HTR-8/SVneo (cell line): ENCODE results near the gene PIBF1.

Experiments used
- DNase-seq: peaks from one replicate; pipeline ENCODE4 v3.0.0; 2011; ENCODE audit warnings: low spot score, mixed read lengths; ENCODE audit not compliant: insufficient read length
- FAIRE-seq: peaks from 2 replicates; lab custom pipeline; 2011; peaks lifted over from hg19 to GRCh38; lab: Jason Lieb, UNC

Gene PIBF1

DNA sequence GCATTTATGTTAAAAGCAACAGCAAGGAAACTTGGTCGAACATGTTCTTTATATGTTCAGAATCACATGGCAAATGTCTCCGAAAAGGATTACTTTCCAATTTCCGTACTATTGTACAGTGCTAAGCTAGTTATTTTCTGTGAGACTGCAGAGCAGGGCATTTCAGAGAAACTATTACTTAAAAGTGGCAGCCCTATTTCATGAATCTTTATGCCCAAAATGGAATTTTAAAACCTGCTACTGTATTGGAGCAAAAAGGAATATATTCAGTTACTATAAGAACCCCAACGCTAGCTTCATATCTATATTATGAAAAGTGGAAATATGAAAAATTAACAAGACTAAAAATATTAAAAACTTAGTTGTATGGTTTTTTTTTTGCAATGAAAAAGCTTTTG, 274.6 kb downstream of the PIBF1 start:
- FAIRE-seq = no peak
- DNase-seq = no peak

DNA sequence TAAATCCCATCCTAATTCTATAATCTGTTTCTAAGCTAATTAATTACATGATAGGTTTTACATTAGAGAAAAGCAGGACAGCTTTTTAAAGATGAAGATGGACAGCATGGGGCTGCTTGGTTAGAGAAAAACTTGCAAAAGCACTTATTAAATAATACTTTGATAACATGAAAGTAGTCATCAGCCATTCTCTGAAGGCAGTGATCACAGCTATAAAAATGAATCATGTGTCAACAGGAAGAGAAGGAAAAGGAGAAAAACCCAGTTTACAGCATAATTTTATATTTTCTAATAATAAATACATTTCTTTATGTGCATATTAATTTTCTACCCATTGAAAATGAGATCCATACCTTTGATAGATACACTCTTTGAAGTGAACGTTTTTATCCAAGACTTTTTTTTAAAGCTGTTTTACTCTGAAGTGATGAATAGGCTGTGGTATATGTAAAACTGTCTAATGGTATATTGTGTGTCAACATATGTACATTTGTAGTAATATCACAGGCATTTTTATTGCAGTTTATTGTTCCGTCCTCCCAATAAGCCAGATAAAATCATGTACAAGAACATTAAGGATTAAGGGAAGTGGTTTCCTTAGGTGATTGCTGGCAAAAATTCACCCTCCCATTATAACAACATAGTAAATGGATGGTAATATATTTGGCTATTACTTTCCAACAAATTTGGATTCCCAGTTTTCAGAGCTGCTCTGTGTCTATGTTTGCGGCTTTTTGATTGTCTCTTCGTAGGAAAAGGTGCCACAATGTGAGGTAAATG, 275.5 kb downstream of the PIBF1 start:
- FAIRE-seq (no peak), DNase-seq (no peak)

DNA sequence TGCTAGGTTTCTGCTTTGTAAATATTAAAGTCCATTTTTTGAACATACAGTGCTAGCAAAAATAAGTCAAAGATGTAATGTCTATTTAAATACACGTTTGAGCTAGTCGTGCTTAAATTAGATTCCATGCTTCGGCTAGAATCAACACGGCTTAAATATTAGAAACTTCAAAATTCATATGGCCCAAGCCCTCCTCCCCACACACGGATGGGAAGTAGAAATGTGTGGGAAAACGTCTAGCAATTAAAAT, 276.1 kb downstream of the PIBF1 start:
- no peak for FAIRE-seq

DNA sequence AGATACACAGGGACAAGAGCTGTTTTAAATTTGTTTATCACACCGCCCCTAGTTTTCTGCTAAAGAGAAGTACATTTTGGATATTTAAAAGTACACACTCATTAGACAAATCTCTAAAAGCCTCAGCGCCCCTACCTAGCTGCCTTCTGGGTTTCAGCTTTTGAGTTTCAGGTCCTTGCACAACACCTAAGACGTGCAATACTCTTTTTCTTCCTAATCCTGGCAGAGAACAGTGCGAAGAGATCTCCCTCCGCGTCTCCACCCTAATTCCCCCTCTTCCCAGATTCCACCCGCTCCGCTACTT, 276.5 kb downstream of the PIBF1 start:
- DNase-seq = no peak
- FAIRE-seq = no peak

More for the DNA sequence above, 276.1 kb downstream of the PIBF1 start:
- DNase-seq = no peak

DNA sequence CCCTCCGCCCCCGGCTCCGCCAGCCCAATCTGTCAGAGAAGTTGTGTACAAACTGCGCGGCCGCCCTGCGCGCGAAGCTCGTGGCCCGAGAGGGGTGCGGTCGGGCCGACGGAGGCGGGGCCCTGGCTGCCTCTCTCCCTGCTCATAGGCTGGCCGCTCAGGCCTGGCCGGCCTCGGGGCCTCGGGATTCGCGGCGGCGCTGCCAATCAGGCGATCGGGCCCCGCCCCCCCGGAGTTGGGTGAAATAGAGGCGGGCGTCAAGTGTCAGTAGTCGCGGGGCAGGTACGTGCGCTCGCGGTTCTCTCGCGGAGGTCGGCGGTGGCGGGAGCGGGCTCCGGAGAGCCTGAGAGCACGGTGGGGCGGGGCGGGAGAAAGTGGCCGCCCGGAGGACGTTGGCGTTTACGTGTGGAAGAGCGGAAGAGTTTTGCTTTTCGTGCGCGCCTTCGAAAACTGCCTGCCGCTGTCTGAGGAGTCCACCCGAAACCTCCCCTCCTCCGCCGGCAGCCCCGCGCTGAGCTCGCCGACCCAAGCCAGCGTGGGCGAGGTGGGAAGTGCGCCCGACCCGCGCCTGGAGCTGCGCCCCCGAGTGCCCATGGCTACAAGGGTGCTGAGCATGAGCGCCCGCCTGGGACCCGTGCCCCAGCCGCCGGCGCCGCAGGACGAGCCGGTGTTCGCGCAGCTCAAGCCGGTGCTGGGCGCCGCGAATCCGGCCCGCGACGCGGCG, 277.0 kb downstream of the PIBF1 start, which contains the start of gene KLF5:
KLF5 (plus strand) TSS at position 270 of the 724 bp plus-strand sequence; CDS start at position 593, 323 bp downstream.
- peak; percentile 87 for DNase-seq
- peak; percentile 89 for FAIRE-seq

DNA sequence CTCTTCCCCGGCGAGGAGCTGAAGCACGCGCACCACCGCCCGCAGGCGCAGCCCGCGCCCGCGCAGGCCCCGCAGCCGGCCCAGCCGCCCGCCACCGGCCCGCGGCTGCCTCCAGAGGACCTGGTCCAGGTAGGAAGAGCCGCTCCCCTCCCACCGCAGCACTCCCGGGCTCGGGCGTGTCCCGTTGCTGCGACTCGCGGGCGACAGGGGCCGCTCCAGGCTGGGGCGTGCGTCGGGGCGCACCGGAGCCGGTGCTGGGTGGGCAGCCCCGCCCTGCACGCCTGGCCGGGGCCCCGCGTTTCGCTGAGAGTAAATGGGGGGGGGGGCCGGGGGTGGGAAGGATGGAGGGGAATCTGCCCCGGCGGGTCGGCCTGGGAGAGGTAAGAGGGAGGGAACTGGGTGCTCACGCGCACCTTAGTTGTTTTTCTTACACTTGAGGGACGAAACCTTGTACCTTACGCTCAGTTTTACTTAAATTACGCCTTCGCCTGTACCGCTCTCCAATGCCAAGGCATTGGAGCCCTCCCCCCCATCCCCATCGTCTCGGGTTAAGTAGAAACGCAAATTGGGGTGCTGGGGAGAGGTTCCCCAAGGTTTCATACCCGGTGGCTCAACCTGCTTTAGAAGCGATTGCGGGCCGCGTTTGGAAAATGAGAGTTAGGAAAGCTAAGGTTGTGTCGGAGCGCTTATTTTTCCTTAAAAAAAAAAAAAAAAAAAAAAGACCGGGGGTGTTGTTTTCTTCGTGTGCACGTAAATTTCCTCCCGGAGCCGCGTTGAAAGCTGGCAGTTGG, 277.7 kb downstream of the PIBF1 start:
- FAIRE-seq (no peak), DNase-seq (peak; percentile 22)

DNA sequence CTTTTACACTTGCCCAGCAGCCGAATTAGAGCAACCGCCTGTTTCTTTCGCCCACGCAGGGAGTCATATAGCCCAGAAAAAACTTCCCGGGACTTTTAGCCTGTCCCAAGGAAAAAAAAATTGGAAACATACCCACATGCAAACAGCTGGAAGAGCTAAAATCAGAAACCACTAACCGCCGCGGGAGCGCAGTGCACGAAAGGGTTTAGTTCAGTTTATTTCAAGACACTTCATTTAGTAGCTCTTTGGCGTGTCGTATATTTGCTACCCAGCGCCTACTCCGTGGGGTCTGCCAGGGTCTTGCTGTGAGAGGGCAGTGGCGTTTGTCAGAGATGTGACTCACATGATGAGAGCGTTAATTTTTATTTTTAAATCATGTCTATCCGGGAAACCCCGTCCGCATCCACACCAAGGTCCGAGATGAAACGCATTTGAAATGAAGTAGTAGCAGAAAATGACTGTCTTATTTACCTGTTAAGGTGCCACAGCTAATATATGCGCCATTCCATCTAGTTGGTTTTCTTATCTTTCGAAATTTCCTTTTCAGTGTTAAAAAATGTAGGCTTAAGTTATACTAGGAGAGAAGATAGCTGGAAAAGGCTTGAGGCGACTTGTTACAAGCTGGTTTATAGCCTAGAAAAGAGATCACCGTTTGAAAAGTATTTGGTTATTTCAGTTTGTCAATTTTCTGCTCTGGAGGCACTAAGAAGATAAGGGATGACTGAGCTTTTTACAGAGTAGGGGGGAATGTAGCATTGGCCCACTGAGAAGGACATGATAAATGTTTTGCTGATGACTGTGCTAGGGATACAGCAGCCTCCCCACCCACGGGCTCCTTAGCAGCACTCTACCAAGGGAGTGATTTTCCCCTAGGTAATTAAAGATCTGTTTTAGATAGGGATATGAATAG, 278.6 kb downstream of the PIBF1 start:
- FAIRE-seq (no peak), DNase-seq (peak; percentile 31)

DNA sequence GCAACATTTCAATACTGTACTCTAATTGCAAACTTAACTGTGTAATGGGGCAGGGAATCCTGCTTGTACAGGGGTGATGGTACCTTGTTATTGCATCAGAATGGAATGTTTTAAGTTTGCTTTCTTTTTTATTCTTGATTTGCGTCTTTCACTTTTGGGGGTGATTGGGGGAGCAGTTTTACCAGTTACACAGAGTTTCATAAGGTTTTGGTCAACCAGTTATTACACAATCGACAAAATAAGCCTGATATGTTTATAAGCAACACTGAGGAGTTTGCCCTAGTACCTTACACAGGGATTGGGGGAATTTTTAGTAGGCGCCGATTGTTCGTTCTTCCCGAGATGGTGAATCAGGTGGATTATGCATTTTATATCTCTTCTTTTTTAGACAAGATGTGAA, 279.5 kb downstream of the PIBF1 start:
- no peak for DNase-seq
- FAIRE-seq = no peak

DNA sequence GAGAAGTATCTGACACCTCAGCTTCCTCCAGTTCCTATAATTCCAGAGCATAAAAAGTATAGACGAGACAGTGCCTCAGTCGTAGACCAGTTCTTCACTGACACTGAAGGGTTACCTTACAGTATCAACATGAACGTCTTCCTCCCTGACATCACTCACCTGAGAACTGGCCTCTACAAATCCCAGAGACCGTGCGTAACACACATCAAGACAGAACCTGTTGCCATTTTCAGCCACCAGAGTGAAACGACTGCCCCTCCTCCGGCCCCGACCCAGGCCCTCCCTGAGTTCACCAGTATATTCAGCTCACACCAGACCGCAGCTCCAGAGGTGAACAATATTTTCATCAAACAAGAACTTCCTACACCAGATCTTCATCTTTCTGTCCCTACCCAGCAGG, 279.9 kb downstream of the PIBF1 start:
- DNase-seq (no peak), FAIRE-seq (no peak)

DNA sequence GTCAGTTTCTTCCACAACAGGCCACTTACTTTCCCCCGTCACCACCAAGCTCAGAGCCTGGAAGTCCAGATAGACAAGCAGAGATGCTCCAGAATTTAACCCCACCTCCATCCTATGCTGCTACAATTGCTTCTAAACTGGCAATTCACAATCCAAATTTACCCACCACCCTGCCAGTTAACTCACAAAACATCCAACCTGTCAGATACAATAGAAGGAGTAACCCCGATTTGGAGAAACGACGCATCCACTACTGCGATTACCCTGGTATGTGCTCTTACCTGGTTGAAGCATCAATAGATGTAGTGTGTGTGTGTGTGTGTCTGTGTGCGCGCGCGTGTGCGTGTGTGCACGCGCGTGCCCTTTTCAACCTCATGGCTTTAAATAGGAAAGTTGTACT, 280.5 kb downstream of the PIBF1 start:
- DNase-seq (no peak), FAIRE-seq (no peak)

DNA sequence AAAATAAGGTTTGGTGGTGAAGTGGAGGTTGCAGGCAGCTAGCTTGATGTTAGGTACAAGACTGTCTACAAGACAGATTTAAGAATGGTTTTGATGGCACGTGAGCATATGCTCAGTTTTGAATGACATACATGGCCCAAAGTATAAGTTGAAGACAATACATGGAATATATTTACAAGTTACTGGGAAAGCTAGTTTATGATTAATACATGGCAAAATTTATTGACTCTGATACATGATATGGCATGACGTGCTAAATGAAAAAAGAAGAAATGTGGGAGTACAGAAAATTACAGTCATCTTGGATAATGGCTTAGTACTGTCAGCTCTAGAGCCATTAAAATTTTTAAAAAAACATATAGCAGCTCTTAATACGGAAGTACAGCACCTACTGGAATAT, 281.2 kb downstream of the PIBF1 start:
- FAIRE-seq = no peak
- DNase-seq = no peak

DNA sequence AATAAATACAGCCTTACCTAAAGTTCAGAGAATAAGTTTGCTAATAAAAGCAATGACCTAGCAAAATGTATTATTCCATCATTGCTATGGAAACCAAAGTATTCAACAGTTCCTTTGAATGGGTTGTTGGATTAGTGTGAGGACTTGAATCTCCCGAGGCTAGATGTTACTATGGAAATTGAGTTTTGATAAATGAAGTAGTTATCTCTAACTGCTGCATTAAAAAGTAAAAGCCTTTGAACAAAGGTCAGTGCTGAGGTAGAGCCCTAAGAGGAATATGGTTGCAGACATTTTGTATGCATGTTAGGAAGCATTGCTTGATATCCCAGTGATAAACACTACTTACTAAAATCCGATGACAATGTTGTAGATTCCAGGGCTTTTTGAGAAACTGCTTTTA, 283.1 kb downstream of the PIBF1 start:
- DNase-seq (no peak), FAIRE-seq (no peak)

DNA sequence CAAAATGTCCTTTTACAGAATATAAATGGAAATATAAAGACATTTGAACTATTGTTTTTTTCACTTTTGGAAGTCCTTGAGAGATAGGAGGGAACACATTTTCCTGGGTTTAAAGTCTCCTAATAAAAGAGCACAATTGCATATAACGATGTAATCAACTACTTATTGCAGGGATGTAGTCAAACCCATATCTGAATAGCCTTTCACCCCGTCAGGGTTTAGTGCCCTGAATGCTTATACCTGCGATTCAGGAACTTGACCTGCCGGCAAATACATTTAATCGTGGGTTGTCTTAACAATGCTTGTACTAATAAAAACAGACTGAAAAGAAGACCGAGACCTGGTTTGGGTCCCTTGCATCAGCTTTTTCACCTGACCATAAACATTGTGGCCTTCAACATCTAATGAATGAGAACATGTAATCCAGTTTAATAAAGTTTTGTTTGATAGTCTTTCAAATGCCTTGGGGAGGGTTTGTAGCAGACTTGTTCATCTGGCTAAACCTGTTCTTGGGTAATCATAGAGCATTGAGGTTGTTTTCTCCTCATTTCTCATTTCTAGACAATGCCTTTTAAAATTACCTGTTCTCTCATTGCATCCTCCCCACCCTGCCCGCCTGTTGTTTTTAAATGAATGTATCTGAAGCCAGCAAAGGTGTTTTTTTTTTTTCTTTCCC, 283.9 kb downstream of the PIBF1 start:
- no peak for DNase-seq
- FAIRE-seq = no peak
